Gastrocnemius medialis (tissue), 4 donors: ENCODE measurements around the gene HEATR5B. TPM values are rescaled to one million over a fixed set of nuclear protein-coding genes. Genes with fewer than 3 reads are reported as not detected.
"Not testable (repeated sequence)": the region's sequence is repeated elsewhere in the genome, so short reads cannot be mapped to it uniquely, and the experiment has no call there.

Experiments
- ATAC-seq, 2 donors: fragments of 150-250 bp; one replicate each; pipeline ENCODE4 v1.9.1; 2016
- DNase-seq, 2 donors: peaks; one replicate each; pipeline ENCODE4 v3.0.0-alpha.2; 2019
- H3K27ac ChIP-seq, 4 donors: fragments of 200-600 bp; sonication (generic); 1 replicate in 1 of 4; 2 replicates in 3 of 4; pipeline ENCODE4 v1.5.1; 2016 to 2018; ENCODE audit warnings: mild to moderate bottlenecking in 2 of 4, moderate library complexity in 1 of 4
- H3K27me3 ChIP-seq, 3 donors: fragments of 200-600 bp; sonication (generic) in 2 of 3; 1 replicate in 1 of 3; 2 replicates in 2 of 3; pipeline versions ENCODE4 v1.5.1 to v1.6.0; 2016 to 2019; ENCODE audit warnings: mild to moderate bottlenecking in 1 of 3, moderate library complexity in 1 of 3
- H3K36me3 ChIP-seq, 2 donors: fragments of 200-600 bp; sonication (generic) in 1 of 2; one replicate each; pipeline ENCODE4 v1.5.1; 2017 to 2018
- H3K4me1 ChIP-seq, 2 donors: fragments of 200-600 bp; sonication (generic) in 1 of 2; one replicate each; pipeline ENCODE4 v1.5.1; 2016 to 2017; ENCODE audit warnings: mild to moderate bottlenecking in 2 of 2
- H3K4me3 ChIP-seq, 4 donors: fragments of 200-600 bp; sonication (generic) in 3 of 4; 1 replicate in 1 of 4; 2 replicates in 3 of 4; pipeline ENCODE4 v1.5.1; 2016 to 2019; ENCODE audit warnings: mild to moderate bottlenecking in 2 of 4
- H3K9me3 ChIP-seq, 3 donors: fragments of 200-600 bp; sonication (generic) in 2 of 3; 1 replicate in 1 of 3; 2 replicates in 2 of 3; pipeline ENCODE4 v1.5.1; 2016 to 2019
- POLR2A ChIP-seq, 2 donors: fragments of 450-650 bp; IDR thresholded peaks; one replicate each; pipeline ENCODE4 v1.6.1; 2017; ENCODE audit warnings: antibody characterized with exemption in 2 of 2, mild to moderate bottlenecking in 2 of 2, moderate library complexity in 2 of 2
- in situ Hi-C, 4 donors: fragments of 200-750 bp; cut with MboI; loops; one replicate each; pipeline versions ENCODE4 v1.15.0 to v1.8.0; 2017; ENCODE audit warnings: low sequenced_read_pairs in 4 of 4
- intact Hi-C: fragments of 100-400 bp; cut with DNase I; formaldehyde crosslinking; loops from one replicate; pipeline ENCODE4 v1.15.1; 2023; ENCODE audit warnings: low total_unique reads
- total RNA-seq, 4 donors: library from RNA; depleted of rRNA; stranded (reverse); fragments of >200 nt; gene quantifications; one replicate each; pipeline versions ENCODE4 v1.1.0 to v1.2.3, GENCODE V29; 2016
- TF ChIP-seq, protein P1 (sequence below), 5 experiments: fragments of 450-650 bp in 3 of 5; fragments of 200-600 bp in 2 of 5; sonication (generic) in 2 of 5; IDR thresholded peaks in 4 of 5; conservative IDR thresholded peaks in 1 of 5; 1 replicate in 4 of 5; 2 replicates in 1 of 5; pipeline ENCODE4 v1.5.1; 2016 to 2019; ENCODE audit warnings: antibody characterized with exemption in 5 of 5, mild to moderate bottlenecking in 3 of 5, moderate library complexity in 3 of 5

Gene HEATR5B
- total RNA-seq, 4 donors from 2014 or later, result 6.8 to 10.0 (median 9.8) TPM

GRCh38 chr2:37005118-37005868 is 78.9 kb downstream of the HEATR5B start:
- in situ Hi-C loops (no loop called here), intact Hi-C loops (loop anchor here (10.0 kb wide), 1 partner anchor 220 kb away; no protein-coding TSS in a partner anchor)
- Histone ChIP-seq H3K4me3 (no peak overlapping the region), H3K9me3 (no peaks in the 10 kb centered on the region), H3K36me3 (peaks cover 0 to 56% of the 10 kb centered on the region in 2 donors), H3K4me1 (no peaks in the 10 kb centered on the region), H3K27ac (no peak overlapping the region), H3K27me3 (no peaks in the 10 kb centered on the region)
- TF ChIP-seq, protein P1, sequence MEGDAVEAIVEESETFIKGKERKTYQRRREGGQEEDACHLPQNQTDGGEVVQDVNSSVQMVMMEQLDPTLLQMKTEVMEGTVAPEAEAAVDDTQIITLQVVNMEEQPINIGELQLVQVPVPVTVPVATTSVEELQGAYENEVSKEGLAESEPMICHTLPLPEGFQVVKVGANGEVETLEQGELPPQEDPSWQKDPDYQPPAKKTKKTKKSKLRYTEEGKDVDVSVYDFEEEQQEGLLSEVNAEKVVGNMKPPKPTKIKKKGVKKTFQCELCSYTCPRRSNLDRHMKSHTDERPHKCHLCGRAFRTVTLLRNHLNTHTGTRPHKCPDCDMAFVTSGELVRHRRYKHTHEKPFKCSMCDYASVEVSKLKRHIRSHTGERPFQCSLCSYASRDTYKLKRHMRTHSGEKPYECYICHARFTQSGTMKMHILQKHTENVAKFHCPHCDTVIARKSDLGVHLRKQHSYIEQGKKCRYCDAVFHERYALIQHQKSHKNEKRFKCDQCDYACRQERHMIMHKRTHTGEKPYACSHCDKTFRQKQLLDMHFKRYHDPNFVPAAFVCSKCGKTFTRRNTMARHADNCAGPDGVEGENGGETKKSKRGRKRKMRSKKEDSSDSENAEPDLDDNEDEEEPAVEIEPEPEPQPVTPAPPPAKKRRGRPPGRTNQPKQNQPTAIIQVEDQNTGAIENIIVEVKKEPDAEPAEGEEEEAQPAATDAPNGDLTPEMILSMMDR (IDR thresholded peaks at IDR 0.05 in 4 of 5, conservative IDR thresholded peaks at IDR 0.05 in 1 of 5), result no peak
- ATAC-seq (no peak), DNase-seq (no peak)

DNA sequence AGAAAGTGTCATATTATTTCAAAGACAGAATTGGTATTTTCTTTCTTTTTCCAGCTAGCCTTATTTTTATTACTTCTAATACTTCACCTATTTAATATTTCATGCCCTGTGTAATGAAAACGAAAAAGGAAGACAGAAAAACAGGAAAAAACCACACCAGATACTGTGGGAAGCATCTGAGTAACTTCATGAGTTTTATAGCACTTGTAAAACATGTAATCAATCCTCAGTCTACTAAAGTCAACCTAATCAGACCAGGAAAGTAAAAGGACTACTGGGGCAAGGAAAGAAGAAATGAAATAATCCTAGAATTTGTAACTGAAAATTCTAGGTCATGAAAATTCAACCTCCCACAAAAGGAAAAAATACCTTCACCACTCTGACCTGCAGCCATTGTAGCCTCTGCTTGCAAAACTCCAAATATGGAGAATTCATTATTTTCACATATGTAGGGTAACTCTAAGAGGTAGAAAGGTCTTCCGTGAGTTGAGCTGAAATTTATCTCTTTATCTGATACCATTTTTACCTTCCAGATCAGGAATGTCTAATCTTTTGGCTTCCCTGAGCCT is 83.1 kb downstream of the HEATR5B start:
- Histone ChIP-seq H3K9me3 (no peaks in the 10 kb centered on the region), H3K4me1 (no peaks in the 10 kb centered on the region), H3K4me3 (no peak overlapping the region), H3K27me3 (no peaks in the 10 kb centered on the region), H3K36me3 (peaks cover 0 to 57% of the 10 kb centered on the region in 2 donors), H3K27ac (no peak overlapping the region)
- intact Hi-C loops (loop anchor here (10.0 kb wide), 1 partner anchor 216 kb away; no protein-coding TSS in a partner anchor), in situ Hi-C loops (no loop called here)
- no peak for DNase-seq
- TF ChIP-seq, protein P1 (IDR thresholded peaks at IDR 0.05 in 4 of 5, conservative IDR thresholded peaks at IDR 0.05 in 1 of 5), result no peak
- TF ChIP-seq POLR2A (IDR thresholded peaks at IDR 0.05), result no peak
- ATAC-seq, result no peak

DNA sequence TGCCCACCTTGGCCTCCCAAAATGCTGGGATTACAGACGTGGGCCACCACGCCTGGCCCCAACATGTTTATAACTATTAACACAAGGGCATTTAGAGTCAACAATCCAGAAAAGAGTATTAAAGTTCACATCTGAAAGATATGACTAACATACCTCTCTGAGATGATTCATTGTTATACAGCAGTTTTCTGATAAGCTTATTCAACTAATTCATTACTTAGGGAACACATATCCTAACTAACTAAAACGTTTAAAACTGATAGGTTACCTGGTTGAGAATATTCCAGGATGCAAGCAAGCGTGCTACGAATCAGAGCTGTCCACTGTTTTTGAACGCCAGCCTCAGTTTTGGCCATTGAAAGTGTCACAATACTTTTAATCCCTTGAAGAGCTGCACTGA is 83.9 kb downstream of the HEATR5B start:
- Histone ChIP-seq H3K27ac (no peak overlapping the region), H3K9me3 (no peaks in the 10 kb centered on the region), H3K4me1 (no peaks in the 10 kb centered on the region), H3K27me3 (no peaks in the 10 kb centered on the region), H3K36me3 (peaks cover 0 to 50% of the 10 kb centered on the region in 2 donors), H3K4me3 (no peak overlapping the region)
- DNase-seq (no peak), ATAC-seq (no peak)
- TF ChIP-seq, protein P1 (IDR thresholded peaks at IDR 0.05 in 4 of 5, conservative IDR thresholded peaks at IDR 0.05 in 1 of 5), result no peak
- TF ChIP-seq POLR2A (IDR thresholded peaks at IDR 0.05), result no peak
- in situ Hi-C loops (no loop called here), intact Hi-C loops (loop anchor here (10.0 kb wide), 1 partner anchor 216 kb away; no protein-coding TSS in a partner anchor)

DNA sequence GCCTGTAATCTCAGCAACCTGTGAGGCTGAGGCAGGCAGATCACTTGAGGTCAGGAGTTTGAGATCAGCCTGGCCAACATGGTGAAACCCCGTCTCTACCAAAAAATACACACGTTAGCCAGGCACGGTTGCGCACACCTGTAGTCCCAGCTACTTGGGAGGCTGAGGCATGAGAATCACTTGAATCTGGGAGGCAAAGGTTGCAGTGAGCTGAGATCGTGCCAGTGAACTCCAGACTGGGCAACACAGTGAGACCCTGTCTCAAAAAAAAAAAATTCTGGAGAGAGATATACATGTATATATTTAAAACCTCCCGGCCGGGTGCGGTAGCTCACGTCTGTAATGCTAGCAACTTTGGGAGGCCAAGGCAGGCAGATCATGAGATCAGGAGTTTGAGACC is 84.8 kb downstream of the HEATR5B start:
- H3K4me1 ChIP-seq, ATAC-seq, H3K9me3 ChIP-seq, DNase-seq, H3K27me3 ChIP-seq, intact Hi-C loops, H3K4me3 ChIP-seq, in situ Hi-C loops, H3K27ac ChIP-seq: not testable (repeated sequence)
- H3K36me3 ChIP-seq, result peaks cover 0 to 41% of the 10 kb centered on the region in 2 donors

DNA sequence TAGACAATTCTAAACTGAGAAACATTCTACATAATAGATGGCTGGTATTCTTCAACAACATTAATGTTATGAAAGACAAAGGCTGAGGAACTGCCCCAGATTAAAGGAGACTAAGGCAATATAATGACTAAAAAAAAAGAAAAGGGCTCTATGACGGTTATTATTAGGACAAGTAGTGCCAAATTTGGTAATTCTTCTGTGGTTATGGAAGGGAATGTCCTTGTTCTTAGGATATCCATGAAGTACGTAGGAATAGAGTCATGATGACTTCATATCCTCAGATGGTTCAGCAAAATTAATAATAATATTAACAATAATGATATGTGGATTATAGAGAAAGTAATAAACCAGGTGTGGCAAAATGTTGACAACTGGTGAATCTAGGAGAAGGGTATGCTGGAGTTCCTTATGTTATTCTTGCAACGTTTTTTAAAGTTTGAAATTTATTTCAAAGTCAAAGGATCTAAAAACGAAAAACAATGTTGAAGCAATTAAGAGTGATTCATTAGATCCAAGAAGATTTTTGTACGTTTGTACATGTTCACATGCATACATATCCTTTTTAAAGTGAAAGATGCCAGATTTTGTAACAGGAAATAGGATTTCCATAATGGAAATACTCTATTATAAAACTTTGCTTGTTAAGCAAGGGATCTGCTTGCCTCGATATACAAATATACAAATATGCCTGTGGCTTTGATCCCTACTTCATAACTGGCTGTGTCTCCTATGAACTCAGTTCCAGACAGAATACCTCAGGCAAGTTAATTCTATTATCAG is 90.1 kb downstream of the HEATR5B start:
- DNase-seq, result no peak
- no peak overlapping the region for H3K4me3 ChIP-seq
- no peaks in the 10 kb centered on the region for H3K4me1 ChIP-seq
- intact Hi-C loops, result no loop called here
- no peaks in the 10 kb centered on the region for H3K27me3 ChIP-seq
- in situ Hi-C loops, result no loop called here
- H3K9me3 ChIP-seq, result no peaks in the 10 kb centered on the region
- no peak overlapping the region for H3K27ac ChIP-seq
- TF ChIP-seq, protein P1 (IDR thresholded peaks at IDR 0.05 in 4 of 5, conservative IDR thresholded peaks at IDR 0.05 in 1 of 5), result no peak
- no peak for TF ChIP-seq POLR2A (IDR thresholded peaks at IDR 0.05)
- no peak for ATAC-seq
- H3K36me3 ChIP-seq, result peaks cover 0 to 20% of the 10 kb centered on the region in 2 donors
